Measurements from ENCODE around the gene THSD7B.
A peak's percentile ranks its signal among the peaks of the same experiment; 100 is the strongest.

Gene THSD7B

DNA sequence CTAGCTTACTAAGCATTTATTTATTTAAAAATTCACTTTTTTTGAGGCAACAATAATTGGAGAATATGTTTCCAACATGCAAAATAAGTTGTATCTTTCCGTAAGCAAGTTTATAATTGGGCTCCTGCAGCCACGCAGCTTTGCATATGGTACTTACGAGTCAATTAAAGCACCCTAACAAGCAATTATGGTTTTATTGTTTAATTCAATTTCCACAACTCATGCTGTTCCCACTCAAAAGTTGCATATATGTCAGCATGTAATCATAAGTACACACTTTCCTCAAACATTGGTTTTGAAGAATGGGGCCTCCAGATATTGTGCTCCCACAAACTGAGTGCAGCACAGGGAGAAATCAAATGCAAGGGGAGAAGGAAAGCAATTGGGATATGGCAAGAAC is 613.8 kb downstream of the THSD7B start:
- no peak for DNase-seq (ENCODE audit: low read depth)

DNA sequence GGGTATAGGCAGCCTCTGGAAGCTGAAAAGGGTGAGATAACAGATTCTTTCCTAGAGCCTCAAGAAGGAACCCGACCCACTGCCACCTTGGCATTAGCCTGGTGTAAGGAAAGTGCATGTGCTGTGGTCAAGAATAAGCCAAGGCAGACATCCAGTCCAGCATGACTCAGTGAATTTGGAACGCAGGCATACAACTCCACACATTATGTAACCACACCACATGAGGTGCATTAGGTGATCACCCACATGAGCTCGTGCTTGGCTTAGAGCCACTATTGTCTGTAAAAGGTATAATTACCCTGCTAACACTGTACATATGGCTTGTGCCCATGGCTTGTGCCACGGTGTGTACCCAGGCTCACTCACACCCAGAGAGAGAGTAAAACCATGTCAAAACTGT is 615.3 kb downstream of the THSD7B start:
- peak; percentile 17 for DNase-seq (ENCODE audit: low read depth)

- no peak for DNase-seq (ENCODE audit: low read depth)
Measured at GRCh38 chr2:137381731-137382130, 616.4 kb downstream of the THSD7B start.

- no peak for DNase-seq (ENCODE audit: low read depth)
Measured at GRCh38 chr2:137383391-137383790, 618.0 kb downstream of the THSD7B start.

DNA sequence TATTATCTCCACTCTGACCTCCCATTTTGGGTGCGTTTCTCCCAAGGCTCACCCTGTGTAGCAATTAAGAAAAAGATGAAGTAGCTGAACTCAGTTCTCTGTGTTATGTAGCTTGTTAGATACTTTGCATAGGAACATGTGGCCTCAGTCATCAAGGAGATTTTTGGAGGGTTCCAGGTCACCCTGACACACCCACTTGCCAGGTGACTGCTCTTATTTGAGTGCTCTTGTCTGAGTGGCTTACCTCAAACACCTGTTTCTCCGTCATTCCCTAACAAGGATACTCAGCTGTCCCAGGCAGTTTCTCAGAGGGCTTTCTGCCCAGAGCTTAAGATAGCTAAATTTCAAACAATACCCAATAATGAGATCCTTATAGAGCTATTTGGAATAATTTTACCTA is 621.7 kb downstream of the THSD7B start:
- no peak for DNase-seq (ENCODE audit: low read depth)

- DNase-seq (ENCODE audit: low read depth) = no peak
Measured at GRCh38 chr2:137405496-137405895, 640.2 kb downstream of the THSD7B start.

- DNase-seq (ENCODE audit: low read depth) = no peak
Measured at GRCh38 chr2:137411585-137411984, 646.2 kb downstream of the THSD7B start.

- peak; percentile 10 for DNase-seq (ENCODE audit: low read depth)
Measured at GRCh38 chr2:137420744-137421143, 655.4 kb downstream of the THSD7B start.

DNA sequence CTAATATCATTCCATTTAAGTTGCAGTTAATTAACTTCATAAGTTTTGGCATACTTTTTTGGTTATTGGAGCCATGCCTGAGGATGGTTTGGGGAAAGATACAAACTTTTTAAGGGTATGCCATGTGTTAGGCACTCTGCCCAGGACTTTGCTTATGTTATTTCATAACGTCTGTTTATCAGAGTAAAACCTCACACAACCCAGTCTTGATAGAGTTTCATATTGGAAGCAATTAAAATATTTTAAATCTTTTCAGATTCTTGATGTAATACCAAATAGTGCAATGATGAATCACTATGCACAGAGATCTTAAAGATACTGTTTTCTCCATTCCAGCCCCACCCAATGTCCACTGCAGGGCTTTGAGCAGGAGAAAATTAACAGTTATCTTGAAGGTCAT is 669.8 kb downstream of the THSD7B start:
- peak; percentile 38 for DNase-seq (ENCODE audit: low read depth)

GRCh38 chr2:137437386-137437785 is 672.0 kb downstream of the THSD7B start:
- no peak for DNase-seq (ENCODE audit: low read depth)

GRCh38 chr2:137444970-137445369 is 679.6 kb downstream of the THSD7B start:
- DNase-seq (ENCODE audit: low read depth) = no peak

- no peak for DNase-seq (ENCODE audit: low read depth)
Measured at GRCh38 chr2:137449454-137449853, 684.1 kb downstream of the THSD7B start.

DNA sequence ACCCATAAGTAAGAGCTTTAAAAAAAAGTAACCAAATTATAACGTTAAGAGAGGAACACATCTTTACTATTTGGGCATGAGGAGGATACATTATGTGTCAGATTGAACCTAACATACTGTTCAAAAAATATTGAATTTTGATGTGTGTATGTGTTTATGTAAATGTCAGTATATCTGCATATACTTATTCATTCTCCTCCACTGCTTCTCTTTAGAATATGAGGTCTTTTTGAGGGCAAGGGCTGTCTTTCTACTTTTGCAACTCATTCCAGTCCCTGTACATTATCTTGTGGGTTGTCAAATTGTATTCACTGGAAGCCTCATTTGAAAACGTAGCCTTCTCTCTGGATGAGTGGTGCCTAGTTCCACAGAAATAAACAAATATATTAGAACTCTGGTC is 689.5 kb downstream of the THSD7B start:
- no peak for DNase-seq (ENCODE audit: low read depth)

DNA sequence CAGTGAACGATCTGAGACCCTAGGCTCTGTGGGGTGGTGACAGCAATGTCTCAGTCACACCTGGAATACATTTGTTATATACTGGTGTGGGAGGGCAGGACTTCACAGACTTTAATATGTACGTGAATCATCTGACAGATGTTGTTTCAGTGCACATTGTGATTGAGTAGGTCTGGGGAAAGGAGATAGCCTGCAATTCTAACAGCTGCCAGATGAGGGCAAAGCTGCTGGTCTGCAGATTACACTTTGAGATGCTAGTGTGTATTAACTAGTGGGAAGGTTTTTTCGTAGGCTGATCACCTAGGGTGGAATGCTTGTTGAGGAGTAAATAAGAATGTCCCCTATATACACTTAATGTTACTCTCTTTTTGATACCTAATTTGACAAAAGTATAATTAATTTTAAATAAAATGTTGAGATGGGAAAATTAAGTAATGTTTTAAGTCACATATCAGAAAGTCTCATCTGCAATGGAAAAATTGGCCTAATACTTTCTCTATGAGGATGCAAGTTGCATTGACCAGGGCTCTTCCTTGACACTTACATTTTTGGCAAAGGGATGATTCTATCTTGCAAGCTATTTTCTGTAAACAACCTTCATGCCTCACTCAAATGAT is 702.0 kb downstream of the THSD7B start:
- DNase-seq (ENCODE audit: low read depth) = peak; percentile 44

DNA sequence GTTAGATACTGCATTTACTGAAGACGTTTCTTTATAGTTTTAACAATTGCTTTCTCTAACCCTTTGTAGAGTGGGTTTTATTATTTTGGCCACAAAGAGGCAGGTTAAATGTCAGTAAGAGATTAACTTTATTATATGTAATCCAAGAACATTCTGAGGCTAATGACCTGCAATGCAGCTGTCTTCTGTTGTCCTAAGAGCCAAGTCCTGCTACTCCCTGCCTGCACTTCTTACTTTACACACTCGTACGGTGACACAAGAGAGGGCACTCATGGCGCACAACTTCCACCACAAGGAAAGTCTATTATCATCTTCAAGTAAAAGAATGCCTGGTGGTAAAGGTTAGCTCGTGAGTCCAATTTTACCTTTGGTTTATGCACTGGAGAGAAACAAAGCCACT is 727.9 kb downstream of the THSD7B start:
- no peak for DNase-seq (ENCODE audit: low read depth)

- no peak for DNase-seq (ENCODE audit: low read depth)
Measured at GRCh38 chr2:137500599-137500998, 735.3 kb downstream of the THSD7B start.

GRCh38 chr2:137507237-137507636 is 741.9 kb downstream of the THSD7B start:
- no peak for DNase-seq (ENCODE audit: low read depth)

DNA sequence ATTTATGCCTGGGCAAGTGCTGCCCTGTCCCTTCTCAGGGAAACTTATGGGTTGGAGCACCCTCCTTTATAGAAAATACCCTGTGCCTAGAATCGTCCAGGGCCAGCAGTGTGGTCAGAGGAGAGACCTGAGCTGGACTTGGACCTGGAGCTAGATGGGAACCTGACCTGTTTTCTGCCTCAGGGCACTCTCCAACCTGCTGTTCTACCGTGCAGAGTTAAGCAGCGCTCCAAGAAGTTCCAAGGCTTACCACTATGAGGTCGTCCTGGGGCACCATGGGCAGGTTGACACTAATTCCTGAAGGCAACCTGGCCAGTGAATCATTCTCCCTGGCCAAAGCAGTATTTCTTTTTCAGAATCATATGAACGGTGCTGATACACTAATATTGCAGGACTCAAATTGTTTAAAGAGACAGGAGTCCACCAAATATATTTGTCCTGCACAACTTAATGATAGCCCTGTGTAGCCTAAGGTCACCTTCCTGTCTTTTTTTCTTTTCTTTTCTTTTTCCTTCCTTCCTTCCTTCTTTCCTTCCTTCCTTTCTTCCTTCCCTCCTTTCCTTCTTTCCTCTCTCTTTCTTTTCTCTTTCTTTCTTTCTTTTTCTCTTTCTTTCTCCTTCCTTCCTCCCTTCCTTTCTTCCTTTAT is 743.5 kb downstream of the THSD7B start:
- DNase-seq (ENCODE audit: low read depth) = no peak

DNA sequence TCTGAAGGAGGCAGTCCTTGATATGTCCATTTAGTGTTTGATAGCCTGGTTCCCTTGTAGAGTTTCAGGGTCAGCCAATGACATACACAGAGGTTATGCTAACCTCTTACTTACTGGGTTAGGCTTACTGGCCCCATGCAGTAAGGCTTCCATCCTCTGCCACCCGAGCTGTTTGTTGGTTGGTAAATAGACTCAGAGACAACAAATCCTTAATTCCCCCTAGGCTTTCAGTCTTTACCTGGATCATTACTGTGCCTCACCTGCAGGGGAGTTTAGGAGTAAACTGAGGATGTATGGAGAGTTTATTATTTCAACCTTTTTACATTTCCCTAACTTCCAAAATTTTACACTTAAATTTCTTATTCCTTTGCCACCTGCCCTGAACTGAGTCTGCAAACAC is 746.2 kb downstream of the THSD7B start:
- no peak for DNase-seq (ENCODE audit: low read depth)

- no peak for DNase-seq (ENCODE audit: low read depth)
Measured at GRCh38 chr2:137521653-137522619, 756.6 kb downstream of the THSD7B start.

DNA sequence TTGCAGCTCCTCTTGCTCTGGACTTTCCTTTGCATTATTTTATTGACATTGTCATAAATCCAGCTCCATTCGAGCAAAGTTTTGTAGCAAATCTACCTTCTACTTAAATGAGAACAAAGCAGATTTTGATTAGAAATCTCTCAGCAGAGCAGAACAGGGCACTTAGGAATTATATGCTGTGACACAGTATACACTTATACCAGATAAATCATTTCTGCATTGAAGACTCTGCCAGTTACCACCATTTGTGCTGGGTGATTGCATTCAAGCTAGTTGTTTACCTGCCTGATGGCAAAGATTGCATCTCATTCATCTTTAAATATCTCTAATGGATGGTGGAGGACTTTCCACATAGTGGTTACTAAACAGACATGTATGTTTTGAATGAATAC is 757.3 kb downstream of the THSD7B start:
- DNase-seq (ENCODE audit: low read depth) = no peak

DNA sequence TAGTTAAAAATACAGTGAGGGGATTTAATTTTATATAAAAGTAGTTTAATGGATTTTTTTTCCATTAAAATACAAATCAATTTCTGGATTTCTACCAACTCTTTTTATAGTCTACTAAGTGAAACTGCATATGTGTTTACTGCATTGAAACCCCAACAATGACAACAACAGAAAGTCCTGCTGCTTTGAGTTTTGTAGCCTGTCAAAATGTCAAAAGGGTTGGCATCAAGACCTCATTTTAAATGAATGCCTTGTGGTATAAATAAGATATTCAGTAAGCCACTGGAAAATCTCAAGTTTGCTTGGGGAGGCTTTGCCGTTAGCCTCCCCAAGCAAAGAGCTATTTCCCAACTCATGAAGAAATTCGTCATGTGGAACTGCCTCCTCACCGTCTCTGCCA is 758.6 kb downstream of the THSD7B start:
- no peak for DNase-seq (ENCODE audit: low read depth)

- DNase-seq (ENCODE audit: low read depth) = no peak
Measured at GRCh38 chr2:137525132-137525531, 759.8 kb downstream of the THSD7B start.
